HG03469 (cell line): ENCODE data around the gene EMB.
"Not testable (repeated sequence)": the region's sequence is repeated elsewhere in the genome, so short reads cannot be mapped to it uniquely, and the experiment has no call there.

Experiments
- ATAC-seq: cut with Tn5 transposase; IDR thresholded peaks from one replicate; pipeline ENCODE4 v1.9.1; 2021; ENCODE audit warnings: mild to moderate bottlenecking, moderate library complexity, moderate number of reproducible peaks; ENCODE audit not compliant: unreplicated experiment

Gene EMB

GRCh38 chr5:50423100-50423799, 17.8 kb downstream of the EMB start:
- ATAC-seq: not testable (repeated sequence)

DNA sequence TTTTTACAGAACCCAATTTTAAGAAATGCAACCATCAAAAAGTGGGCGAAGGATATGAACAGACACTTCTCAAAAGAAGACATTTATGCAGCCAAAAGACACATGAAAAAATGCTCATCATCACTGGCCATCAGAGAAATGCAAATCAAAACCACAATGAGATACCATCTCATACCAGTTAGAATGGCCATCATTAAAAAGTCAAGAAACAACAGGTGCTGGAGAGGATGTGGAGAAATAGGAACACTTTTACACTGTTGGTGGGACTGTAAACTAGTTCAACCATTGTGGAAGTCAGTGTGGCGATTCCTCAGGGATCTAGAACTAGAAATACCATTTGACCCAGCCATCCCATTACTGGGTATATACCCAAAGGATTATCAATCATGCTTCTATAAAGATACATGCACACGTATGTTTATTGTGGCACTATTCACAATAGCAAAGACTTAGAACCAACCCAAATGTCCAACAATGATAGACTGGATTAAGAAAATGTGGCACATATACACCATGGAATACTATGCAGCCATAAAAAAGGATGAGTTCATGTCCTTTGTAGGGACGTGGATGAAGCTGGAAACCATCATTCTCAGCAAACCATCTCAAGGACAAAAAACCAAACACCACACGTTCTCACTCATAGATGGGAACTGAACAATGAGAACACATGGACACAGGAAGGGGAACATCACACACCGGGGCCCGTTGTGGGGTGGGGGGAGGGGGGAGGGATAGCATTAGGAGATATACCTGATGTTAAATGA, 19.7 kb downstream of the EMB start:
- not testable (repeated sequence) for ATAC-seq

GRCh38 chr5:50420343-50420935, 20.6 kb downstream of the EMB start:
- no peak for ATAC-seq

- ATAC-seq: not testable (repeated sequence)
These were observed 21.4 kb downstream of the EMB start for GRCh38 chr5:50419656-50420055.

DNA sequence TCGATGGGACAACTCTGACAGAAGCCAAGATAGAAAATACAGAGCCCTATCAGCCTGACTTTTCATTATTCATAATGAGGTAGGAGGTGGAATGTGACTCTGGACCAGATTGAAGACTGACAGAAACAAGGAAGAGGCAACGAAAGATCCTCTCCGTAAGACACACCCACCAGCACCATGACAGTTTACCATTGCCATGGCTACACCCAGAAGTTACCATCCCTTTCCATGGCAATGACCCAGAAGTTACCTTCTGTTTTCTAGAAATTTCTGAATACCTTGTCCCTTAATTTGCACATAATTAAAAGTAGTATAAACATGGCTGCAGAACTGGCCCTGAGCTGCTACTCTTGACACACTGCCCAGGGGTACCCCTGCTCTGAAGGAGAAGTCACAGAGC, 24.5 kb downstream of the EMB start:
- ATAC-seq: not testable (repeated sequence)

- peak; percentile 85 for ATAC-seq
These were observed 25.2 kb downstream of the EMB start for GRCh38 chr5:50415912-50416311.

- ATAC-seq: not testable (repeated sequence)
These were observed 30.2 kb downstream of the EMB start for GRCh38 chr5:50410932-50411331.

DNA sequence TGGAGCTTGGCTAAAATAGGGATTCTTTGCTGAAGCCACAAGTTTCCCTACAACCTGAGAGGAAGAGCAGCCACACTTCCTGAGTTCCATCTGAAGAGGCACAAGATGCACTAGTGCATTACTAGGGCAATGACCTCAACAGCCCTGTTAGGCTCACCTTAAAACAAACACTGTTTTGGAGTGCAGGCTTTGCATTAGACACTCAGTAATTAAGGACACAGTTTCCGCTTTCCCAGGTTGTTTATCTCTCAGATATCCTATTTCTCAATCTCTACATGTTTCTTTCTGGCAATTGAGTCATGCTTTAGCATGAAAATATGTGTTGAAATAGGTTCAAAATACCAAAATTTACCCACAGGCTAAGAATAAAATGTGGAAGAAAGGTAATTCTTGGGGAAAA, 34.2 kb downstream of the EMB start:
- ATAC-seq: no peak

DNA sequence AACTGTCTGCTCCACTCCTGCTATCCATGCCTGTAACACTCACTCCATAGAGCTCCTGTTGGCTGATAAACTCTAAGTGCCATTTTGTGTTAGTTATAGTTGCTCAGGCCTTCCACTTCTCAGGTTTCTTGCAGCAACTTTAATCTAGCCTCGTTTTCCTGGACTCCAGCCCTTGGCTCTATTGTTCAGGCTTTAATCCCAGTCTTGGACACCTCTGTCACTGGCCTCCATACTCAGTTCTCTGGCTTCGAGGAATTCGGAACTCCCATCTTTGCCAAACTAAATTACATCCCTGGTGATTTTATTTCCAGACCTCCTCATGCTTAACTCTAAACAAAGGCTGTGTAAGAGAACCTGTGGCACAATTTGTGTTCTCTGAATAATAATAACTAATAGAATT, 39.8 kb downstream of the EMB start:
- no peak for ATAC-seq

- not testable (repeated sequence) for ATAC-seq
These were observed 47.0 kb downstream of the EMB start for GRCh38 chr5:50393925-50394609.

DNA sequence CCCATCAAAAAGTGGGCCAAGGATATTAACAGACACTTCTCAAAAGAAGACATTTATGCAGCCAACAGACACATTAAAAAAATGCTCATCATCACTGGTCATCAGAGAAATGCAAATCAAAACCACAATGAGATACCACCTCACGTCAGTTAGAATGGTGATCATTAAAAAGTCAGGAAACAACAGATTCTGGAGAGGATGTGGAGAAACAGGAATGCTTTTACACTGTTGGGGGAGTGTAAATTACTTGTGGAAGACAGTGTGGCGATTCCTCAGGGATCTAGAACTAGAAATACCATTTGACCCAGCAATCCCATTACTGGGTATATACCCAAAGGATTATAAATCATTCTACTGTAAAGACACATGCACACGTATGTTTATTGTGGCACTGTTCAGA, 48.8 kb downstream of the EMB start:
- not testable (repeated sequence) for ATAC-seq

DNA sequence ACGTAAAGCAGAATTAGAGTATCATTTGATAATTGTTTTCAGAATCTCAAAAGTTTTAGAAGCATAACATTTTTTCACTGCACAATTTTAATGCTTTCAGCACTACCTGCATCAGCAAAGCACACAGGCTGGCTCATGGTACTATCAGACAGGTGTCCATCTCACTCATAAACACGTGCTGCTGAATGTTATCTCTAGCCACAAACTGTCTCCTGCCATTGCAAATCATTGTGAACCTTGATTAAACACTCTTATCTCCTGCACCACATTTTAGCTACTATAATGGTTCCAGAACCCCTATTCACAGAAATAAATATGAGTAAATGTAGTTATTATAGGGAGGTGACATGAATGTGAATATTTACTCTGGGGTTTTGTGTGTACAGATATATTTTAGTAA, 56.7 kb downstream of the EMB start:
- ATAC-seq: not testable (repeated sequence)

- ATAC-seq: not testable (repeated sequence)
These were observed 64.4 kb downstream of the EMB start for GRCh38 chr5:50376696-50377095.

DNA sequence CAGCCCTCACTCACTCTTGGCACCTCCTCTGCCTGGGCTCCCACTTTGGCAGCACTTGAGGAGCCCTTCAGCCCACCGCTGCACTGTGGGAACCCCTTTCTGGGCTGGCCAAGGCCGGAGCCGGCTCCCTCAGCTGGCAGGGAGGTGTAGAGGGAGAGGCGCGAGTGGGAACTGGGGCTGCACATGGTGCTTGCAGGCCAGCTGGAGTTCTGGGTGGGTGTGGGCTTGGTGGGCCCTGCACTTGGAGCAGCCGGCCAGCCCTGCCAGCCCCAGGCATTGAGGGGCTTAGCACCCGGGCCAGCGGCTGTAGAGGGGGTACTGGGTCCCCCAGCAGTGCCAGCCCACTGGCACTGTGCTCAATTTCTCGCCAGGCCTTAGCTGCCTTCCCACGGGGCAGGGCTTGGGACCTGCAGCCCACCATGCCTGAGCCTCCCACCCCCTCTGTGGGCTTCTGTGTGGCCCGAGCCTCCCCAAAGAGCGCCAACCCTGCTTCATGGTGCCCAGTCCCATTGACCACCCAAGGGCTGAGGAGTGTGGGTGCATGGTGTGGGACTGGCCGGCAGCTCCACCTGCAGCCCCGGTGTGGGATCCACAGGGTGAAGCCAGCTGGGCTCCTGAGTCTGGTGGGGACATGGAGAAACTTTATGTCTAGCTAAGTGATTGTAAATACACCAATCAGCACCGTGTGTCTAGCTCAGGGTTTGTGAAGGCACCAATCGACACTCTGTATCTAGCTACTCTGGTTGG, 71.6 kb downstream of the EMB start:
- ATAC-seq: not testable (repeated sequence)

DNA sequence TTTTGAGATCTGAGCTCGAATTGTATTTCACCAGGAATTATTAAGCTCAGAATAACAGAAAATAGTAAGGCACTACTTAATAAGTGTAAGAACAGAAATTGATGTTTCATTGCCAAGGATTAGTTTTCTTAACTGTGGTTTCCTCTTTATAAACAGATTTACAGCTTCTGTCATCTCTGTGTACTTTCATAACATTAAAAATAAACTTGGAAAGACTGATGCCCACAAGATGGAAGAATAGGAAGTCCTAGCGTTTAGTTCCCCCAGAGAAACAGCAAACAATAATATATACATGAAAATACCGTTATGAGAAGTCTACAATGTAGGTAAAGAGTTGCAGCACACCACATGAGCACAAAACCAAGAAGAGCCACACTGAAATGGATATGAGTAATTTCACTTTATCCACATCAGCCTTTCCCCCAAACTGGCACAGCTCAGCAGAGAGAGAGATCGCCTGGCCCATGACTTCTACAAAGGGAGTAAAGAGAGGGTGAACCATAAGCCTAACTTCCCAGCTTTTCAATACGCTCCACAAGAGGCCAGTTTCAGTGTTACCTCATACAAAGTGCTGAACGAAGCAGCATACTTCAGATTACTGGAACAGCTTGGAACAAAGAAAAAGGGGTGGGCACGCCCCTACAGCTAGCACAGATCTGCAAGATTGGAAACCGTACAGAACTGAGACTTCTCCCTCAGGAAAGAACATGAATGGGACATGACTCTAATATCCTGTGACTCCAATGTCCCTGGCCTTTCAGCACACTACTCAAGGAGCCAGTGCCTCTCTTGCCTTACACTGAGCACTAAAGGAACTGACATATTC, 75.4 kb downstream of the EMB start:
- no peak for ATAC-seq

GRCh38 chr5:50364535-50365309, 76.4 kb downstream of the EMB start:
- ATAC-seq: not testable (repeated sequence)

DNA sequence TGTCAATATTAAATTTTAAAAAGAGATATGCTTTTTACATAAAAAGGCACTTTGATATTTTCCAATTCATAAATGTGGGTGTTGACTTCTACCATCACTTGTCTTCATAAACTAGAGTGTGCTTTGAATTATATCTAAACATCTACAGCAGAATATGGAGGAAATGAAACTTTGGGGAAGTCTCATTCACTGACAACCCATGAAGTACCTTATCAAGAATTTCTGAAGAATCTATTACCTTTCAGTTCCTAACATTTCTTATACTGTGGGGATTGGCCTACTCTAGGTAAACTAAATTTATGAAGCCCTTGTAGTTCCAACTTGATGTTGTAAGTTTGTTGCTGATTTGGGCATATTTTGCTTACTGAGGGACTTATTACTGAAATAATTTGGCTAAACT, 81.9 kb downstream of the EMB start:
- ATAC-seq: no peak

- ATAC-seq: no peak
These were observed 88.7 kb downstream of the EMB start for GRCh38 chr5:50352382-50352781.
